GM12878 (cell line): ENCODE measurements around the gene SLC9A7. TPM values are rescaled to one million over a fixed set of nuclear protein-coding genes. Genes with fewer than 3 reads are reported as not detected.

ENCODE experiments used
- ATAC-seq: fragments of 200-7000 bp; cut with Tn5 transposase; 3 replicates; pipeline ENCODE4 v1.9.1; 2020; ENCODE audit warnings: mild to moderate bottlenecking, moderate library complexity
- BruUV-seq: library from RNA; stranded (reverse); fragments of 400-500 nt; replicated peaks from 2 replicates; lab custom pipeline; 2021; lab: Mats Ljungman, UMichigan
- CTCF ChIA-PET: fragments of 300-600 bp; sonication (Branson Sonifier 250); formaldehyde crosslinking; extraction: SDS; loops from one replicate; lab custom pipeline; 2021; ENCODE audit warnings: inconsistent platforms; lab: Yijun Ruan, JAX
- POLR2A ChIA-PET: fragments of 350-600 bp; formaldehyde crosslinking; extraction: SDS; loops from one replicate; lab custom pipeline; 2021; ENCODE audit warnings: inconsistent platforms; lab: Charles Lee
- RAD21 ChIA-PET: fragments of 300-600 bp; sonication (Branson Sonifier 250); formaldehyde crosslinking; loops from one replicate; lab custom pipeline; 2023; ENCODE audit warnings: antibody characterized with exemption; ENCODE audit not compliant: unreplicated experiment; lab: Charles Lee
- SMC1A ChIA-PET: fragments of 300-600 bp; sonication (Branson Sonifier 250); formaldehyde crosslinking; loops from one replicate; lab custom pipeline; 2023; ENCODE audit not compliant: unreplicated experiment, uncharacterized antibody; lab: Charles Lee
- DNase-seq: peaks from one replicate; pipeline ENCODE4 v3.0.0-alpha.2; 2011; ENCODE audit warnings: low read depth, low spot score
- FAIRE-seq: peaks from 3 replicates; lab custom pipeline; 2011; peaks lifted over from hg19 to GRCh38; lab: Jason Lieb, UNC
- H2AFZ ChIP-seq: 2 replicates; pipeline ENCODE4 v1.6.0; 2011; ENCODE audit warnings: low read depth, low read length, control low read depth; ENCODE audit not compliant: control insufficient read depth
- H3K27ac ChIP-seq: 2 replicates; pipeline ENCODE4 v1.5.1; 2011; ENCODE audit warnings: control low read depth; ENCODE audit not compliant: control insufficient read depth, insufficient read depth
- H3K27me3 ChIP-seq, 2 experiments: replicated peaks in 1 of 2; 2 replicates each; pipeline versions ENCODE4 v1.6.0 to v1.6.1; 2011; ENCODE audit warnings: low read length in 1 of 2; ENCODE audit not compliant: control insufficient read depth in 2 of 2, insufficient read depth in 2 of 2
- H3K36me3 ChIP-seq, 2 experiments: 2 replicates each; pipeline ENCODE4 v1.5.1; 2011; ENCODE audit warnings: low read length in 1 of 2; ENCODE audit not compliant: control insufficient read depth in 2 of 2, insufficient read depth in 2 of 2
- H3K4me1 ChIP-seq: 2 replicates; pipeline ENCODE4 v1.6.1; 2011; ENCODE audit warnings: mild to moderate bottlenecking, low read length, moderate library complexity, mixed read lengths; ENCODE audit not compliant: control insufficient read depth, insufficient read depth
- H3K4me2 ChIP-seq: 2 replicates; pipeline ENCODE4 v1.6.0; 2011; ENCODE audit warnings: control low read depth; ENCODE audit not compliant: control insufficient read depth, insufficient read depth
- H3K4me3 ChIP-seq: fragments of 200-600 bp; sonication (generic); 2 replicates; pipeline ENCODE4 v1.5.1; 2016
- H3K79me2 ChIP-seq: 2 replicates; pipeline ENCODE4 v1.6.0; 2011; ENCODE audit warnings: low read length; ENCODE audit not compliant: control insufficient read depth, insufficient read depth
- H3K9ac ChIP-seq: 2 replicates; pipeline ENCODE4 v1.8.0; 2011; ENCODE audit warnings: low read length, control low read depth, mixed read lengths; ENCODE audit not compliant: control insufficient read depth, insufficient read depth
- H3K9me3 ChIP-seq: replicated peaks from 3 replicates; pipeline ENCODE4 v1.5.1; 2011; ENCODE audit warnings: mild to moderate bottlenecking, low read length; ENCODE audit not compliant: control insufficient read depth, insufficient read depth
- H4K20me1 ChIP-seq: 2 replicates; pipeline ENCODE4 v1.6.0; 2011; ENCODE audit not compliant: control insufficient read depth, insufficient read depth
- BCL3 ChIP-seq: IDR thresholded peaks from 2 replicates; pipeline ENCODE4 v1.6.1; 2011; ENCODE audit warnings: borderline replicate concordance, low read depth, mild to moderate bottlenecking, moderate library complexity, low read length; ENCODE audit not compliant: insufficient read depth, poor library complexity, severe bottlenecking
- BHLHE40 ChIP-seq, 2 experiments: fragments of 450-650 bp in 1 of 2; IDR thresholded peaks; 2 replicates each; pipeline ENCODE4 v1.6.1; 2011 to 2017; ENCODE audit warnings: low read depth in 2 of 2, borderline replicate concordance in 1 of 2, improper control_type of control experiment in 1 of 2, low read length in 1 of 2, mild to moderate bottlenecking in 1 of 2
- CBFB ChIP-seq: IDR thresholded peaks from 2 replicates; pipeline ENCODE4 v1.6.1; 2016; ENCODE audit warnings: antibody characterized with exemption, low read depth
- CEBPB ChIP-seq, 2 experiments: fragments of 150-350 bp in 1 of 2; IDR thresholded peaks; 2 replicates each; pipeline ENCODE4 v1.6.1; 2012 to 2014; ENCODE audit warnings: low read depth in 2 of 2, low read length in 2 of 2, borderline replicate concordance in 1 of 2, inconsistent platforms in 1 of 2
- E2F4 ChIP-seq: IDR thresholded peaks from 2 replicates; pipeline ENCODE4 v1.6.1; 2012; ENCODE audit warnings: low read depth, low read length, improper control_type of control experiment
- ETV6 ChIP-seq, 2 experiments: fragments of 450-650 bp in 1 of 2; IDR thresholded peaks in 1 of 2; conservative IDR thresholded peaks in 1 of 2; 2 replicates each; pipeline ENCODE4 v1.6.1; 2014; ENCODE audit warnings: antibody characterized with exemption in 1 of 2, borderline replicate concordance in 1 of 2, low read depth in 1 of 2, mild to moderate bottlenecking in 1 of 2, moderate library complexity in 1 of 2
- FOXK2 ChIP-seq: fragments of 450-650 bp; IDR thresholded peaks from 2 replicates; pipeline ENCODE4 v1.6.1; 2017; ENCODE audit warnings: mild to moderate bottlenecking, moderate library complexity
- HCFC1 ChIP-seq: fragments of 150-350 bp; IDR thresholded peaks from 2 replicates; pipeline ENCODE4 v1.6.1; 2014; ENCODE audit warnings: low read length
- HDGF ChIP-seq: fragments of 450-650 bp; IDR thresholded peaks from 2 replicates; pipeline ENCODE4 v1.6.1; 2016; ENCODE audit warnings: antibody characterized with exemption
- IKZF2 ChIP-seq, 2 experiments: fragments of 450-650 bp; IDR thresholded peaks; 2 replicates each; pipeline ENCODE4 v1.6.1; 2017; ENCODE audit warnings: mild to moderate bottlenecking in 2 of 2, moderate library complexity in 2 of 2
- JUNB ChIP-seq: IDR thresholded peaks from 2 replicates; pipeline ENCODE4 v1.6.1; 2016; ENCODE audit warnings: antibody characterized with exemption, mild to moderate bottlenecking
- RELB ChIP-seq: fragments of 450-650 bp; IDR thresholded peaks from 2 replicates; pipeline ENCODE4 v1.6.1; 2017; ENCODE audit warnings: low read depth, mild to moderate bottlenecking, moderate library complexity
- RFX5 ChIP-seq: IDR thresholded peaks from 2 replicates; pipeline ENCODE4 v1.6.1; 2011; ENCODE audit warnings: low read depth, low read length, improper control_type of control experiment
- SPI1 ChIP-seq: IDR thresholded peaks from 2 replicates; pipeline ENCODE4 v1.6.1; 2011; ENCODE audit warnings: low read depth, mild to moderate bottlenecking, low read length, moderate library complexity, borderline replicate concordance; ENCODE audit not compliant: insufficient read depth
- SREBF2 ChIP-seq: IDR thresholded peaks from 2 replicates; pipeline ENCODE4 v1.6.1; 2012; ENCODE audit warnings: mild to moderate bottlenecking, low read length
- SUPT20H ChIP-seq: IDR thresholded peaks from 2 replicates; pipeline ENCODE4 v1.6.1; 2011; ENCODE audit warnings: low read depth, mild to moderate bottlenecking, low read length, moderate library complexity, borderline replicate concordance; ENCODE audit not compliant: control insufficient read depth
- ZNF217 ChIP-seq: fragments of 450-650 bp; IDR thresholded peaks from 2 replicates; pipeline ENCODE4 v1.6.1; 2017; ENCODE audit warnings: antibody characterized with exemption, mild to moderate bottlenecking
- ZNF622 ChIP-seq: fragments of 450-650 bp; IDR thresholded peaks from 2 replicates; pipeline ENCODE4 v1.6.1; 2017; ENCODE audit warnings: mild to moderate bottlenecking, inconsistent platforms
- WGBS: methylation state at CpG from one replicate; pipeline ENCODE4 v1.1.6; 2016; ENCODE audit warnings: low lambda C conversion rate; ENCODE audit not compliant: insufficient replicate concordance, insufficient coverage; ENCODE audit errors: missing lambda C conversion rate; 5-methylcytosine and 5-hydroxymethylcytosine counted together
- in situ Hi-C: fragments of 300-500 bp; cut with MboI; formaldehyde crosslinking; loops from 9 replicates; pipeline ENCODE4 v1.14.3; 2018; ENCODE audit warnings: mixed read lengths
- intact Hi-C: fragments of 100-400 bp; cut with micrococcal nuclease; formaldehyde crosslinking; loops from one replicate; pipeline ENCODE4 v1.14.2; 2022; ENCODE audit not compliant: unreplicated experiment
- polyA plus RNA-seq, 11 experiments: library from polyadenylated mRNA; depleted of rRNA in 4 of 11; unstranded in 6 of 11; stranded (reverse) in 5 of 11; fragments of >200 nt; fragmentation: Nextera tagmentation in 4 of 11; fragmentation: Illumina TruSeq in 1 of 11; extraction: Ambion mirVana in 4 of 11; extraction: Trizol in 1 of 11; gene quantifications; 1 replicate in 1 of 11; 2 replicates in 10 of 11; pipeline versions ENCODE4 v1.2.1 to v1.2.3, GENCODE V29; 2011 to 2016; ENCODE audit warnings: inconsistent platforms in 2 of 11, missing spikeins in 2 of 11, low read depth in 1 of 11
- total RNA-seq, 4 experiments: library from RNA; depleted of rRNA in 3 of 4; stranded (reverse); fragments of >200 nt in 3 of 4; fragmentation: Illumina TruSeq in 1 of 4; extraction: Trizol in 1 of 4; gene quantifications; 2 replicates each; pipeline versions ENCODE4 v1.2.1 to v1.2.3, GENCODE V29; 2013 to 2021

Gene SLC9A7
- total and polyA plus RNA-seq, 10 of the 15 experiments (the other 5 are each of a cell fraction or from before 2014, with no cell fraction given): 5.0 to 62.8 (median 30.5) TPM

- ChIA-PET CTCF (interaction anchor here (0.8 to 5.4 kb wide), 4 partner anchors 10 to 120 kb away, joined by 3 to 38 read pairs (median 4); no protein-coding TSS in a partner anchor), POLR2A (interaction anchor here (0.6 to 2.9 kb wide), 5 partner anchors 8 to 52 kb away, joined by 3 to 9 read pairs (median 6); no protein-coding TSS in a partner anchor), SMC1A (interaction anchor here (0.6 to 12.0 kb wide), 10 partner anchors 9 to 68 kb away, joined by 3 to 107 read pairs (median 3); no protein-coding TSS in a partner anchor), RAD21 (interaction anchor here (1.1 to 4.6 kb wide), 8 partner anchors 10 to 142 kb away, joined by 3 to 30 read pairs (median 4); no protein-coding TSS in a partner anchor)
- peaks cover 45% of the 10 kb centered on the region for H3K4me1 ChIP-seq
- TF ChIP-seq E2F4 (0 out of 2 replicates have a peak, but pooled peaks have one; percentile 15), JUNB (0 out of 2 replicates have a peak, but pooled peaks have one; percentile 11), CBFB (no peak), ZNF217 (no peak), SREBF2 (no peak), ETV6 (conservative IDR thresholded peaks at IDR 0.05 in 1 of 2, IDR thresholded peaks at IDR 0.05 in 1 of 2; ENCODE audit: borderline replicate concordance in 1 of 2, low read depth in 1 of 2) (0 out of 4 replicates have a peak, but pooled peaks of 1 of the 2 experiments have one; percentile 19), BHLHE40 (IDR thresholded peaks at IDR 0.05; ENCODE audit: borderline replicate concordance in 1 of 2, low read depth in 2 of 2, low read length in 1 of 2) (0 out of 4 replicates have a peak, but pooled peaks of 1 of the 2 experiments have one; percentile 7), HCFC1 (no peak), IKZF2 (IDR thresholded peaks at IDR 0.05) (peak in 1 of 2 experiments; percentile 38; a peak in 1 of 4 replicates), RELB (no peak), BCL3 (no peak), FOXK2 (no peak), SUPT20H (no peak), HDGF (0 out of 2 replicates have a peak, but pooled peaks have one; percentile 16), ZNF622 (no peak), SPI1 (0 out of 2 replicates have a peak, but pooled peaks have one; percentile 53), CEBPB (IDR thresholded peaks at IDR 0.05; ENCODE audit: borderline replicate concordance in 1 of 2, low read depth in 2 of 2, low read length in 2 of 2) (no peak), RFX5 (no peak)
- H3K36me3 ChIP-seq: peaks cover 0 to 6% of the 10 kb centered on the region in 2 experiments; a peak in 2 of 4 replicates
- peak overlapping the region; percentile 92 for H3K27ac ChIP-seq
- H3K79me2 ChIP-seq: peaks cover 72% of the 10 kb centered on the region
- intact Hi-C loops: loop anchor here (2.0 kb wide), 1 partner anchor 49 kb away; no protein-coding TSS in a partner anchor
- no peaks in the 10 kb centered on the region for H3K27me3 ChIP-seq
- peak overlapping the region; percentile 28; the same call in 1 of the 2 replicates for H3K9ac ChIP-seq
- H4K20me1 ChIP-seq: no peaks in the 10 kb centered on the region
- ATAC-seq (peak; percentile 73), FAIRE-seq (no peak), DNase-seq (no peak)
- BruUV-seq: no TSS peak
- H2AFZ ChIP-seq: no peak overlapping the region
- in situ Hi-C loops: no loop called here
- H3K4me3 ChIP-seq: no peak overlapping the region
- 0% methylated on average over 4 of the region's 4 CpGs for WGBS
- H3K9me3 ChIP-seq: no peaks in the 10 kb centered on the region; the same call in 2 of the 3 replicates
- H3K4me2 ChIP-seq: peak overlapping the region; percentile 95
Measured at GRCh38 chrX:46703980-46704379, 54.9 kb downstream of the SLC9A7 start.
